WI38 (cell line): Measurements from ENCODE around the gene PAX3.

Experiments used
- H3K4me3 ChIP-seq: 2 replicates; pipeline ENCODE4 v1.5.1; 2011; ENCODE audit warnings: low read depth, mild to moderate bottlenecking, control low read depth, low read length
- TF ChIP-seq, protein P1 (sequence below): IDR thresholded peaks from 2 replicates; pipeline ENCODE4 v1.5.1; 2012; ENCODE audit warnings: low read depth, mild to moderate bottlenecking, control low read depth, low read length

The PAX3 gene

DNA sequence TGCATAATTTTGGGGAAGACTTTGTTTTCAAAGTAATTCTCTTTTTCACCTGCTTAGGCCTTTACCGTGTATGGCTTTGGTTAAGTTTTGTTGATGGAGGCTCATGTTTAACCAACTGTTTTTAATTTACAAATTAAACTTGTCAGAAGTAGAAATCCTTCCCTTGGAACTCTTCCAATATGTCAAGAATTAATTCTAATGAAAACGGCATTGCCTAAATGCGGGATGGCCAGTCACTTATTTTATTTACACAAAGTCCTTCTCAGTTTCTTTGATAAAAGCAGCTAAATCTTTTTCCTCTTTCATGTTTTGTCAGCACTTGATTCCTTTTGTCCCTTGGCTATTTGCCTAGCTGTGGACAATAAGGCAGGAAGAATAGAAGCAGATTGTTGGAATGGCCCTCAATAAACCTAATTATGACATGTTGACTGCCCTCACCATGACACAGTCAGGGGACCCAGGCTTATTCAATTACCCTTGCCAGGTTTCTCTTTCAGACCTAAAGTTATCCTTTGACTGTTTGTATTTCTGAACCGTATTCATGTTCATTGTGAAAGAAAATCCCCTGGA lies 26.3 kb downstream of the PAX3 start:
- H3K4me3 ChIP-seq, result no peak overlapping the region
- TF ChIP-seq, protein P1, sequence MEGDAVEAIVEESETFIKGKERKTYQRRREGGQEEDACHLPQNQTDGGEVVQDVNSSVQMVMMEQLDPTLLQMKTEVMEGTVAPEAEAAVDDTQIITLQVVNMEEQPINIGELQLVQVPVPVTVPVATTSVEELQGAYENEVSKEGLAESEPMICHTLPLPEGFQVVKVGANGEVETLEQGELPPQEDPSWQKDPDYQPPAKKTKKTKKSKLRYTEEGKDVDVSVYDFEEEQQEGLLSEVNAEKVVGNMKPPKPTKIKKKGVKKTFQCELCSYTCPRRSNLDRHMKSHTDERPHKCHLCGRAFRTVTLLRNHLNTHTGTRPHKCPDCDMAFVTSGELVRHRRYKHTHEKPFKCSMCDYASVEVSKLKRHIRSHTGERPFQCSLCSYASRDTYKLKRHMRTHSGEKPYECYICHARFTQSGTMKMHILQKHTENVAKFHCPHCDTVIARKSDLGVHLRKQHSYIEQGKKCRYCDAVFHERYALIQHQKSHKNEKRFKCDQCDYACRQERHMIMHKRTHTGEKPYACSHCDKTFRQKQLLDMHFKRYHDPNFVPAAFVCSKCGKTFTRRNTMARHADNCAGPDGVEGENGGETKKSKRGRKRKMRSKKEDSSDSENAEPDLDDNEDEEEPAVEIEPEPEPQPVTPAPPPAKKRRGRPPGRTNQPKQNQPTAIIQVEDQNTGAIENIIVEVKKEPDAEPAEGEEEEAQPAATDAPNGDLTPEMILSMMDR, result no peak

DNA sequence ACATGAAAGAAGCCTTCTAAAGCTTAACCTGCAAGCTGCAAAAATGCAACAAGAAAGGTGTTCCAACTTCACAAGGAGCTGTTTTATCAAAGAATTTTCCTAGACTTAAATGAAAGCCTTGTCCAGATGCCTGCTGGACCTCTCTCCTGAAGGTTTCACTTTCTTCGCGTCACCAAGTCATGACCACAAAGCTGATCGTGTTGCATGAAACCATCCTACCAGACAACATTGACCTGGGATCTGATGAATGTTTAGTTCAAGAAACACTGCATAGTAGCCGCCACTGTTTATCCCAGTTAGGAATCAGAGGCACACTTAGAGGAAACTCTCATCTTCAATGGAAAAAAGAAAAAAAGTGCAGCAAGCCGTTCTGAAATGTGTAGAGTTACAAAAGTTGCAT lies 26.9 kb downstream of the PAX3 start:
- TF ChIP-seq, protein P1, result no peak
- no peak overlapping the region for H3K4me3 ChIP-seq

DNA sequence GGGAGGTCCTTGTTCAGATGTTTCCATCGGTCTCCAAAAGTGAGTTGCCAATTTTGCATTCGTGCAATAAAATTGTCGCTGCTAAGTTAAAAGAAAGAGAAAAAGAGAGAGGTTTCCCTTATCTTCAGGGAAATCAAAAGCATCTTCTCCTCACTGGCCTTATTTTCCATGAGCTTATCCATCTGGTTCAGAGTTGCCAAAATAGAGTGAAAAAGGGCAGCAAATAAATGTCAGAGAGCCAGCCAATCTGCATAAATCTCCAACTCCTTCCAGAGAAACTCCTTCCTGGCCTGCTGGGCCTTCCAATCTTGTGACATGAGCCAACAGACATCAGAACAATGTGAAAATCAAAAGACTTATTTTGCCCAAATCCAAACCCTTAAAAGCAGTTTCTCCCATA lies 28.4 kb downstream of the PAX3 start:
- no peak overlapping the region for H3K4me3 ChIP-seq
- TF ChIP-seq, protein P1, result no peak

DNA sequence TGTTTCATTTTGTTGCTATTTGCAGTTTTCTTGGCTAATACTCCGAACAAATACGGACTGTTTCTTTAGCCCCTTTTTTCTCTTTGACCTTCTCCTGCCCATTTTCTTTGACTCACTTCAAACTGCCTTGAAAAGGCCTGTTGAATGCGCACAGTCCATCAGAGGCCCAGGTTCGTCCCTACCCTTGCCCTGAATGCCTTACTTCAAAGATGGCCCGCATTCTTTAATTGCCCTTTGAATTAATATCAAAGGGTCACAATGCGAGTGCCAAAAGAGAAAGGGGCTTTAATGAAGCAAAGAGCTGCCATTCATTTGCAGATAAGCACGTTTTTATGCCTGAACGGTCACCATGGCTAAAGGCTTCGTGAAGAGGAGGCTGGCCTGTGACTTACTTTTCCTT lies 29.7 kb downstream of the PAX3 start:
- TF ChIP-seq, protein P1, result no peak
- no peak overlapping the region for H3K4me3 ChIP-seq

DNA sequence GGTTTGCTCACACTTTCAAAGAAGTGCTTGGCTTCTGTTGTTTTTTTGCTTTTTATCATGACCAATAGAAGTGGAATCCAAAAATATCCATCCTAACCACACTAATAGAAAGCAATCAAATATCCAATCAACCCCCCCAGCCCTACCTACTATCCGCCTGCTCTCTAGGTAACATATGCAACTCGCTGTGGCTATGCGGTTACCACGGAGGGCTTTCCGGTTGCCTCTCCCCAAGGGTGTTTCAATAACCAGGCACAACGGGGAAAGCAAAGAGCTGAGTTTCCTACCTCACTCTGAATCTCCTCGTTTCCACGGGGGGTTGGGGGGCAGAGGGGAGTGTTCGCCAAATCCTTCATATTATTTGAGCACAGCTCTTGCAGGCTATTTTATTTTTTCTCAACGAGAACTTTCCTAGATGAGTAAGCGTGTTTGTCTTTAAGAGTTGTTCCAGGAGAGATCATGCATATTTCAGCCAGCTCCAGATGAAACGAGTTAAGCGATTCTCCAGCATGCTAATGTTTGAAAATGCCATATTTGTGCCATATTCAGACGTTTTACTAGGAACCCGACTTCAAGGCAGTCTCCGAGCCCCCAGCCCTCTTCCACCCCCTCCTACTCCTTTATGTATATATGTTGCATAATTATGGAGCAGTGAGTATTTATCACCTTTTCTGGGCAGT lies 30.3 kb downstream of the PAX3 start:
- TF ChIP-seq, protein P1, result no peak
- no peak overlapping the region for H3K4me3 ChIP-seq

DNA sequence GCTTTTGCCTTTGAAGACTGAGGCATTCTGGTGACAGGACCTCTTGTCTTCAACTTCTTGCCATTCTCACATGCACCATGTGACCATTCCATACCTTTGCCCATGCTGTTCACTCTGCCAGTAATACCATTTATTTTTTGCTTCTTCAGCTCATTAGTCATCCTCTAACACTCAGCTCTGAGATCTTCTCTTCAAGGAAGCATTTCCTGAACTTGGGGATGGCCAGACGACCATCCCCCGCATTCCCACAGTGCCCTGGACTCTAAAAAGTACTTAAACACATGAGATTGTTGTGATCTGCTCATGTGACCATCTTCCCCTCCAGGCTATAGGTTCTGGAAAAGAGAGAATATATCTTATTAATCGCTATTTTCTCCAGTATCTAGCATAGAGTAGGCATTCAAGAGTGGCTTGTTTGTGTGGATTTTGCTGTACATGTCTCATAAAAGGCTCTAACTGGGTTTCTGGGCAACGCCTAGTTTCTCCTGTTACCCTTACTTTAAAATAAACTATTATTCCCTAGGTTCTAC lies 33.9 kb downstream of the PAX3 start:
- TF ChIP-seq, protein P1, result no peak
- H3K4me3 ChIP-seq, result no peak overlapping the region

DNA sequence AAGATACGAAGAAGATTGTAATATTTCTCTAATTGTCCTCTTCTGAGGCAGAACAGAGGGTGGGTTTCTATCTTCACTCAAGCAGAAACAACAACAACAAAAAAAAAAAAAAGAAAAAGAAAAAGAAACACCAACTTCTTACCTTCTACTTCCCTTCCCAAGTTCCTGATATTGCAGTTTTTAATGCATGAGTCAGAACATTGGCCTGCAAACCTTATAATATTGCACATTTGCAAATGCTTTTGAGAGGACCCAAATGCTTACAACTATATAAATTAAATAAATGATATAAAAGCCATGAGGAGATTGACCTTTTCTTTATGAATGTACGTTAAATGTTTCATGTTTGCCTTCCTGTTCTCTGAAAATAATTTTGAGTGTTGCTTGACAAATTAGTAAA lies 37.3 kb downstream of the PAX3 start:
- H3K4me3 ChIP-seq, result no peak overlapping the region
- TF ChIP-seq, protein P1, result no peak
